Activated B cell treated with CpG ODN at 0.5 μM for 24 hours (primary cell): ENCODE measurements around the gene SPATA2. TPM values are rescaled to one million over a fixed set of nuclear protein-coding genes. Genes with fewer than 3 reads are reported as not detected.

ENCODE experiments used
- ATAC-seq: fragments of 200-7000 bp; cut with Tn5 transposase; one replicate; pipeline ENCODE4 v1.10.0; 2021; ENCODE audit warnings: low read depth, mild to moderate bottlenecking, moderate library complexity
- CTCF ChIA-PET: fragments of 350-600 bp; sonication (Branson Sonifier 250); formaldehyde crosslinking; loops from one replicate; lab custom pipeline; 2021; ENCODE audit warnings: antibody characterized with exemption; lab: Charles Lee
- POLR2A ChIA-PET: fragments of 350-600 bp; sonication (Branson Sonifier 250); formaldehyde crosslinking; loops from one replicate; lab custom pipeline; 2021; ENCODE audit warnings: antibody characterized with exemption; lab: Charles Lee
- DNase-seq: peaks from one replicate; pipeline ENCODE4 v3.0.0; 2022
- H3K27ac Mint-ChIP-seq: one replicate; pipeline ENCODE4 v1.8.0; 2020; ENCODE audit warnings: mixed read lengths
- H3K27me3 Mint-ChIP-seq: one replicate; pipeline ENCODE4 v1.8.0; 2021; ENCODE audit warnings: mixed read lengths
- H3K36me3 Mint-ChIP-seq: one replicate; pipeline ENCODE4 v1.8.0; 2021; ENCODE audit warnings: low read depth, mixed read lengths
- H3K4me1 Mint-ChIP-seq: one replicate; pipeline ENCODE4 v1.8.0; 2021; ENCODE audit warnings: mixed read lengths
- H3K4me3 Mint-ChIP-seq: one replicate; pipeline ENCODE4 v1.8.0; 2020; ENCODE audit warnings: mild to moderate bottlenecking, mixed read lengths
- H3K9me3 Mint-ChIP-seq: one replicate; pipeline ENCODE4 v1.8.0; 2020; ENCODE audit warnings: mixed read lengths
- intact Hi-C: fragments of 100-400 bp; cut with micrococcal nuclease; formaldehyde crosslinking; loops from one replicate; pipeline ENCODE4 v1.15.1; 2024
- total RNA-seq: library from RNA; stranded (reverse); gene quantifications from 2 replicates; pipeline ENCODE4 v1.2.3, GENCODE V29; 2022
- TF ChIP-seq, protein P1 (sequence below): fragments of 200-600 bp; IDR thresholded peaks from one replicate; pipeline ENCODE4 v1.8.0; 2022; ENCODE audit warnings: antibody characterized with exemption, mild to moderate bottlenecking

Gene SPATA2
- total RNA-seq, 1 donor from 2014 or later, result 9.4 TPM

DNA sequence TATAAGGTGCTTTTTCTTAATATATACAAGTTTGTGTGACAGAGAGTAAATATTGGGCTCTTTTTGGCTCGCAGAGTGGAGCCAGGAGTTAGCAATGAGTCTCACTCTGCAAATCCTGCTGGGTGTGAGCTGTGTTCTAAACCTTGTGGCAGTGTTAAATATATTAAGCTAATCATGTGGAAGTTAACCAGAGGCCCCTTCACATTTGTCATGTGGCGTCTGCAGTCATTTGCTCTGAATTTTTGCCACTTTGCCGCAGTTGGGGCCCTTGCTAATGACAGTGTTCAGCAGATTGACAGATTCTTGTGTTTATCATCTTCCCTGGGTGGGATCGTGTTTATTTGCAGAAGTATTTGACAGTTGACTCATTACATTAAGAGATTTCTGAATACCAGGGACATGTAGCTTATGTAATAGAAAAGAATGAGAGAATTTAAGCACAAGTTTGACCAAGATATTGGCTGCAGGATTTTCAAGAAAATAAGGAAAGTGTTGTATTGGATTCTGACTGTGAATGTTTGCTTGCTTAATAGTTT is 37.9 kb downstream of the SPATA2 start:
- no peak for DNase-seq
- Mint-ChIP-seq H3K27me3 (no peaks in the 10 kb centered on the region), H3K4me1 (no peaks in the 10 kb centered on the region), H3K4me3 (no peak overlapping the region), H3K9me3 (no peaks in the 10 kb centered on the region), H3K27ac (no peak overlapping the region), H3K36me3 (peaks cover 75% of the 10 kb centered on the region)
- ATAC-seq, result no peak
- intact Hi-C loops, result no loop called here
- ChIA-PET CTCF (interaction anchor here (0.8 to 1.2 kb wide), 2 partner anchors 10 to 194 kb away, joined by 3 read pairs; no protein-coding TSS in a partner anchor), POLR2A (no interaction called here)
- TF ChIP-seq, protein P1, sequence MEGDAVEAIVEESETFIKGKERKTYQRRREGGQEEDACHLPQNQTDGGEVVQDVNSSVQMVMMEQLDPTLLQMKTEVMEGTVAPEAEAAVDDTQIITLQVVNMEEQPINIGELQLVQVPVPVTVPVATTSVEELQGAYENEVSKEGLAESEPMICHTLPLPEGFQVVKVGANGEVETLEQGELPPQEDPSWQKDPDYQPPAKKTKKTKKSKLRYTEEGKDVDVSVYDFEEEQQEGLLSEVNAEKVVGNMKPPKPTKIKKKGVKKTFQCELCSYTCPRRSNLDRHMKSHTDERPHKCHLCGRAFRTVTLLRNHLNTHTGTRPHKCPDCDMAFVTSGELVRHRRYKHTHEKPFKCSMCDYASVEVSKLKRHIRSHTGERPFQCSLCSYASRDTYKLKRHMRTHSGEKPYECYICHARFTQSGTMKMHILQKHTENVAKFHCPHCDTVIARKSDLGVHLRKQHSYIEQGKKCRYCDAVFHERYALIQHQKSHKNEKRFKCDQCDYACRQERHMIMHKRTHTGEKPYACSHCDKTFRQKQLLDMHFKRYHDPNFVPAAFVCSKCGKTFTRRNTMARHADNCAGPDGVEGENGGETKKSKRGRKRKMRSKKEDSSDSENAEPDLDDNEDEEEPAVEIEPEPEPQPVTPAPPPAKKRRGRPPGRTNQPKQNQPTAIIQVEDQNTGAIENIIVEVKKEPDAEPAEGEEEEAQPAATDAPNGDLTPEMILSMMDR, result no peak

DNA sequence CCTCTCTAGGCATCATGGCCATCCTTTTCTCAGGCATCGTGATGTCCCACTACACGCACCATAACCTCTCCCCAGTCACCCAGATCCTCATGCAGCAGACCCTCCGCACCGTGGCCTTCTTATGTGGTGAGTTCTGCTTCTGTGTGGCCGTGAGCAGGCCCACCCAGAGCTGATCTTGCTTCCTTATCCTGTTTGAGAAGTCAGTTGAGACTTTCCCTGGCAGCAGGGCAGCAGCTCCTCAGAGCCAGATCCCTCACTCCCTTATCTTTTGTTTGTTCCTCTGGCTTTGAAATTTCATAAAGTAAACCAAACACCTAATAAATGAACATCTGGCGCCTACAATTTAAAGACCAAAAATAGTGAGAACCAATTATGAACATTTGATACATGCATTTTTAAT is 40.6 kb downstream of the SPATA2 start:
- intact Hi-C loops, result no loop called here
- ChIA-PET CTCF (interaction anchor here (0.9 kb wide), 1 partner anchor 12 kb away, joined by 3 read pairs; no protein-coding TSS in a partner anchor), POLR2A (no interaction called here)
- DNase-seq, result no peak
- H3K4me3 Mint-ChIP-seq, result no peak overlapping the region
- peaks cover 66% of the 10 kb centered on the region for H3K36me3 Mint-ChIP-seq
- no peak for ATAC-seq
- TF ChIP-seq, protein P1, result no peak
- H3K4me1 Mint-ChIP-seq, result no peaks in the 10 kb centered on the region
- no peaks in the 10 kb centered on the region for H3K9me3 Mint-ChIP-seq
- H3K27ac Mint-ChIP-seq, result no peak overlapping the region
- H3K27me3 Mint-ChIP-seq, result no peaks in the 10 kb centered on the region

DNA sequence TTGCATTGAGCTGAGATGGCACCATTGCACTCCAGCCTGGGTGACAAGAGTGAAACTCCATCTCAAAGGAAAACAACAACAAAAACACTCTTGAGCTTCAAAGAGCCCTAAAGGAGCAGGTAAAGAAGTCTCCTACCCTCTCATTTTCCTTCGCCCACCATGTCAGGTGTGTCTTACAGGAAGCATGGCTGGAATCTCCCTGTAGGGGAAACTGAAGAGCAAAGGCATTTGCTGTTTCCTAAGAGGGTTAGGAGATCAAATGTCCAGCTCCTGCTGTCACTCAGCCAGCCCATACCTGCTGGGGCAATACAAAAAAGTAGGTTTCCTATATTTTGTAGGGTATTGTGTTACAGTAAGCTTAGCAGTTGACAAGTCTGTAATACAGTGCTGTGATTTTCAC is 43.3 kb downstream of the SPATA2 start:
- Mint-ChIP-seq H3K9me3 (no peaks in the 10 kb centered on the region), H3K4me1 (peaks cover 13% of the 10 kb centered on the region), H3K27me3 (no peaks in the 10 kb centered on the region), H3K36me3 (peaks cover 68% of the 10 kb centered on the region), H3K27ac (no peak overlapping the region), H3K4me3 (no peak overlapping the region)
- intact Hi-C loops, result no loop called here
- POLR2A ChIA-PET, result interaction anchor here (0.7 to 1.2 kb wide), 2 partner anchors 71 to 497 kb away, joined by 3 to 4 read pairs; no protein-coding TSS in a partner anchor
- TF ChIP-seq, protein P1, result no peak
- no peak for ATAC-seq
- no peak for DNase-seq
- CTCF ChIA-PET, result interaction anchor here (0.6 kb wide), 1 partner anchor 8 kb away, joined by 3 read pairs; no protein-coding TSS in a partner anchor

DNA sequence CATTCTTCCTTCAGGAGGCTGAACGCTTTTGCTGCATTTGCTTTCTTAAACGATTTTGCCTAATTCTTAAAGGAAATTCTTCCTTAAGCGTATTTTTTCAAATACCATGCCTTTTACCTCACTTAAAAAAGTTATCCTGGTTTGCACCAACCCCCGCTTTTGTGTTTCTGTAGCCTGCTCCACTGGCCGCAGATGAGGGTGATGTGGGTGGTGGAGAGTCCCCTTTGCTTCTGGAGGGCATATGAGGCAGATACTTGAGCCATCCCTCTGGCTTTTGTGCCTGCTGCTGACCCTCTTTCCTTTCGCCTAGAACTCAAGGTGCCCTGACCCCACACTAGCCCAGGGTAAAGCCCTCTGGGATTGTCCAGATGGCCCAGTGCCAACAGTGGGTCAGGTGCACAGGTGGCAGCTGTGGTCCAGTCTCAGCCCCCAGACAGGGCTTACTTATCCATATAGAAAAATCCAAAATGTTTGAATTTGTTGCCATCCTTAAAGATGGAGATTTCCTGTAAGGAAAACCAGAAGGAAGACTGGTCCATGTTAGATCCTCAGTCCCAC is 43.9 kb downstream of the SPATA2 start:
- no peaks in the 10 kb centered on the region for H3K27me3 Mint-ChIP-seq
- no peaks in the 10 kb centered on the region for H3K9me3 Mint-ChIP-seq
- TF ChIP-seq, protein P1, result no peak
- peaks cover 15% of the 10 kb centered on the region for H3K4me1 Mint-ChIP-seq
- ATAC-seq (no peak), DNase-seq (no peak)
- no peak overlapping the region for H3K27ac Mint-ChIP-seq
- intact Hi-C loops, result no loop called here
- ChIA-PET POLR2A (interaction anchor here (0.7 kb wide), 1 partner anchor 497 kb away, joined by 4 read pairs; no protein-coding TSS in a partner anchor), CTCF (interaction anchor here (0.6 kb wide), 1 partner anchor 9 kb away, joined by 3 read pairs; no protein-coding TSS in a partner anchor)
- no peak overlapping the region for H3K4me3 Mint-ChIP-seq
- H3K36me3 Mint-ChIP-seq, result peaks cover 71% of the 10 kb centered on the region

DNA sequence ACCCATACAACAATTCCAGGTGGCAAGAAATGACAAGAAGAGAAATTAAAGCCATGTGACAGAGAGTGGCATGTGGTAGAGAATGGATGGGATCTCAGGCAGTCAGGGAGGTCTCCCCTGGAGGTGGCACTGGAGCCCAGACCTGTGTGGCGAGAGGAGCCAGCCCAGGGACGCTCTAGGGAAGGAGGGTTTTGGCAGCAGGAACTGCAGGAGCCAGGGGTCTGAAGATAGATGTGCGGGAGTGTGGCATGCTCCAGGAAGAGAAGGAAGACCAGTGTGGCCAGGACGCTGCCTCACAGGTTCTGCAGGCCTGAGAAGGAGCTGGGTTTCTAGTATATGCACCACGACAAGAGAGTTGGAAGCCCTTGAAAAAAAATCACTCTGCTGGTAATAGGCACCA is 45.1 kb downstream of the SPATA2 start:
- H3K9me3 Mint-ChIP-seq, result no peaks in the 10 kb centered on the region
- CTCF ChIA-PET, result no interaction called here
- POLR2A ChIA-PET, result no interaction called here
- intact Hi-C loops, result no loop called here
- ATAC-seq (no peak), DNase-seq (no peak)
- peaks cover 19% of the 10 kb centered on the region for H3K4me1 Mint-ChIP-seq
- TF ChIP-seq, protein P1, result no peak
- no peak overlapping the region for H3K4me3 Mint-ChIP-seq
- no peak overlapping the region for H3K27ac Mint-ChIP-seq
- peaks cover 73% of the 10 kb centered on the region for H3K36me3 Mint-ChIP-seq
- no peaks in the 10 kb centered on the region for H3K27me3 Mint-ChIP-seq
